GM12891 (cell line): ENCODE data around the gene LCLAT1.

Experiments
- PAX5 ChIP-seq: IDR thresholded peaks from 2 replicates; pipeline ENCODE4 v1.6.1; 2011; ENCODE audit warnings: low read length, moderate library complexity, mild to moderate bottlenecking; ENCODE audit not compliant: insufficient read depth, severe bottlenecking
- POLR2A ChIP-seq: IDR thresholded peaks from 2 replicates; pipeline ENCODE4 v1.6.1; 2011; ENCODE audit warnings: low read depth, low read length, control low read depth
- POLR2AphosphoS5 ChIP-seq: IDR thresholded peaks from 2 replicates; pipeline ENCODE4 v1.6.1; 2011; ENCODE audit warnings: low read depth, low read length, control low read depth
- POU2F2 ChIP-seq: IDR thresholded peaks from 2 replicates; pipeline ENCODE4 v1.6.1; 2011; ENCODE audit warnings: low read depth, mild to moderate bottlenecking, control low read depth, low read length, moderate library complexity
- SPI1 ChIP-seq: IDR thresholded peaks from 2 replicates; pipeline ENCODE4 v1.6.1; 2011; ENCODE audit warnings: low read depth, low read length, control low read depth
- TAF1 ChIP-seq: IDR thresholded peaks from 2 replicates; pipeline ENCODE4 v1.6.1; 2011; ENCODE audit warnings: low read depth, low read length, control low read depth

DNA sequence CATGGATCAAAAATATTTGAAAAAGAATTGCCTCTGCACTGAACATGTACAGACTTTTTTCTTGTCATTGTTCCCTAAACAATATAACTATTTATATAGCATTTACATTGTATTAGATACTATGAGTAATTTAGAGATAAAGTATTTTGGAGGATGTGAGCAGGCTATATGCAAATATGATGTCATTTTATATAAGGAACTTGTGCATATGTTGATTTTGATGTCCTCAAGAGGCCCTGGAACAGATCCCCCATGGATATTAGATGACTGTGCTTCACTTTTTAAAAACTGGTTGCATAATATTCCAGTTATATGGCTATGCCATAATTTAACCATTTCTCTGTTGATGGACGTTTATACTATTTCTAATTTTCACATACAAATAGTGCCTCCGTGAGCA, 16.5 kb downstream of the LCLAT1 start:
- TF ChIP-seq POLR2AphosphoS5 (no peak), POU2F2 (no peak), POLR2A (no peak), PAX5 (no peak), TAF1 (no peak), SPI1 (no peak)
